Measurements from ENCODE around the gene OTOL1.

GRCh38 chr3:161508852-161509477, 12.4 kb downstream of the OTOL1 start:
- TF ChIP-seq POLR2AphosphoS5 (IDR thresholded peaks at IDR 0.05; ENCODE audit: insufficient read depth, low read depth, low read length) (no peak), FOS (IDR thresholded peaks at IDR 0.05; ENCODE audit: borderline replicate concordance, insufficient read depth, low read length) (no peak)
- TF ChIP-seq, protein P1, sequence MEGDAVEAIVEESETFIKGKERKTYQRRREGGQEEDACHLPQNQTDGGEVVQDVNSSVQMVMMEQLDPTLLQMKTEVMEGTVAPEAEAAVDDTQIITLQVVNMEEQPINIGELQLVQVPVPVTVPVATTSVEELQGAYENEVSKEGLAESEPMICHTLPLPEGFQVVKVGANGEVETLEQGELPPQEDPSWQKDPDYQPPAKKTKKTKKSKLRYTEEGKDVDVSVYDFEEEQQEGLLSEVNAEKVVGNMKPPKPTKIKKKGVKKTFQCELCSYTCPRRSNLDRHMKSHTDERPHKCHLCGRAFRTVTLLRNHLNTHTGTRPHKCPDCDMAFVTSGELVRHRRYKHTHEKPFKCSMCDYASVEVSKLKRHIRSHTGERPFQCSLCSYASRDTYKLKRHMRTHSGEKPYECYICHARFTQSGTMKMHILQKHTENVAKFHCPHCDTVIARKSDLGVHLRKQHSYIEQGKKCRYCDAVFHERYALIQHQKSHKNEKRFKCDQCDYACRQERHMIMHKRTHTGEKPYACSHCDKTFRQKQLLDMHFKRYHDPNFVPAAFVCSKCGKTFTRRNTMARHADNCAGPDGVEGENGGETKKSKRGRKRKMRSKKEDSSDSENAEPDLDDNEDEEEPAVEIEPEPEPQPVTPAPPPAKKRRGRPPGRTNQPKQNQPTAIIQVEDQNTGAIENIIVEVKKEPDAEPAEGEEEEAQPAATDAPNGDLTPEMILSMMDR (IDR thresholded peaks at IDR 0.05; ENCODE audit: extremely low read depth in 1 of 2, insufficient read depth in 1 of 2, low read depth in 1 of 2, low read length in 2 of 2): peak in 1 of 2 donors; percentile 6

Data from endothelial cell of umbilical vein (primary cell).